PC-9 (cell line): ENCODE measurements around the gene WFDC2.
"Not testable (repeated sequence)": the region's sequence is repeated elsewhere in the genome, so short reads cannot be mapped to it uniquely, and the experiment has no call there.

Experiments used
- EZH2 ChIP-seq: fragments of 200-600 bp; sonication (generic); IDR thresholded peaks from 2 replicates; pipeline ENCODE4 v1.8.0; 2017; ENCODE audit warnings: antibody characterized with exemption, low read depth
- TF ChIP-seq, protein P1 (sequence below): fragments of 200-600 bp; sonication (generic); conservative IDR thresholded peaks from 2 replicates; pipeline ENCODE4 v1.6.1; 2017; ENCODE audit warnings: mixed run types, antibody characterized with exemption, mild to moderate bottlenecking, moderate library complexity

DNA sequence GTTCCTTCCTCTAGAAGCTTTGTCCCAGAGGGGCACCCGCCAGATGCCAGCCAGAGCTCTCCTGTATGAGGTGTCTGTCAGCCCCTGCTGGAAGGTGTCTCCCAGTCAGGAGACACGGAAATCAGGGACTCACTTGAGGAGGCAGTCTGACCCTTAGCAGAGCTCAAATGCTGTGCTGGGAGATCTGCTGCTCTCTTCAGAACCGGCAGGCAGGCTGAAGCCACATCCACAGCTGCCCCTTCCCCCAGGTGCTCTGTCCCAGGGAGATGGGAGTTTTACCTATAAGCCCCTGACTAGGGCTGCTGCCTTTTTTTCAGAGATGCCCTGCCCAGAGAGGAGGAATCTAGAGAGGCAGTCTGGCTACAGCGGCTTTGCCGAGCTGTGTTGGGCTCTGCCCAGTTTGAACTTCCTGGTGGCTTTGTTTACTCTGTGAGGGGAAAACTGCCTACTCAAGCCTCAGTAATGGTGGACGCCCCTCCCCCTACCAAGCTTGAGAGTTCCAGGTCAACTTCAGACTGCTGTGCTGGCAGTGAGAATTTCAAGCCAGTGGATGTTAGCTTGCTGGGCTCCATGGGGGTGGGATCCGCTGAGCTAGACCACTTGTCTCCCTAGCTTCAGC lies 8.1 kb downstream of the WFDC2 start:
- TF ChIP-seq, protein P1, sequence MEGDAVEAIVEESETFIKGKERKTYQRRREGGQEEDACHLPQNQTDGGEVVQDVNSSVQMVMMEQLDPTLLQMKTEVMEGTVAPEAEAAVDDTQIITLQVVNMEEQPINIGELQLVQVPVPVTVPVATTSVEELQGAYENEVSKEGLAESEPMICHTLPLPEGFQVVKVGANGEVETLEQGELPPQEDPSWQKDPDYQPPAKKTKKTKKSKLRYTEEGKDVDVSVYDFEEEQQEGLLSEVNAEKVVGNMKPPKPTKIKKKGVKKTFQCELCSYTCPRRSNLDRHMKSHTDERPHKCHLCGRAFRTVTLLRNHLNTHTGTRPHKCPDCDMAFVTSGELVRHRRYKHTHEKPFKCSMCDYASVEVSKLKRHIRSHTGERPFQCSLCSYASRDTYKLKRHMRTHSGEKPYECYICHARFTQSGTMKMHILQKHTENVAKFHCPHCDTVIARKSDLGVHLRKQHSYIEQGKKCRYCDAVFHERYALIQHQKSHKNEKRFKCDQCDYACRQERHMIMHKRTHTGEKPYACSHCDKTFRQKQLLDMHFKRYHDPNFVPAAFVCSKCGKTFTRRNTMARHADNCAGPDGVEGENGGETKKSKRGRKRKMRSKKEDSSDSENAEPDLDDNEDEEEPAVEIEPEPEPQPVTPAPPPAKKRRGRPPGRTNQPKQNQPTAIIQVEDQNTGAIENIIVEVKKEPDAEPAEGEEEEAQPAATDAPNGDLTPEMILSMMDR: not testable (repeated sequence)
- TF ChIP-seq EZH2: not testable (repeated sequence)
